Dermis microvascular lymphatic vessel endothelial cell (primary cell): Measurements from ENCODE around the gene ASB1. TPM values are rescaled to one million over a fixed set of nuclear protein-coding genes. Genes with fewer than 3 reads are reported as not detected.

Experiments used
- DNase-seq, 2 donors: peaks; one replicate each; pipeline versions ENCODE4 v3.0.0 to v3.0.0-alpha.2; 2010; ENCODE audit warnings: low read depth in 2 of 2
- total RNA-seq: library from RNA; depleted of rRNA; stranded (reverse); fragments of >200 nt; gene quantifications from 2 replicates; pipeline ENCODE4 v1.2.1, GENCODE V29; 2014

ASB1 gene, protein sequence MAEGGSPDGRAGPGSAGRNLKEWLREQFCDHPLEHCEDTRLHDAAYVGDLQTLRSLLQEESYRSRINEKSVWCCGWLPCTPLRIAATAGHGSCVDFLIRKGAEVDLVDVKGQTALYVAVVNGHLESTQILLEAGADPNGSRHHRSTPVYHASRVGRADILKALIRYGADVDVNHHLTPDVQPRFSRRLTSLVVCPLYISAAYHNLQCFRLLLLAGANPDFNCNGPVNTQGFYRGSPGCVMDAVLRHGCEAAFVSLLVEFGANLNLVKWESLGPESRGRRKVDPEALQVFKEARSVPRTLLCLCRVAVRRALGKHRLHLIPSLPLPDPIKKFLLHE
- 5.8 and 7.1 TPM in 2 replicates for total RNA-seq

DNA sequence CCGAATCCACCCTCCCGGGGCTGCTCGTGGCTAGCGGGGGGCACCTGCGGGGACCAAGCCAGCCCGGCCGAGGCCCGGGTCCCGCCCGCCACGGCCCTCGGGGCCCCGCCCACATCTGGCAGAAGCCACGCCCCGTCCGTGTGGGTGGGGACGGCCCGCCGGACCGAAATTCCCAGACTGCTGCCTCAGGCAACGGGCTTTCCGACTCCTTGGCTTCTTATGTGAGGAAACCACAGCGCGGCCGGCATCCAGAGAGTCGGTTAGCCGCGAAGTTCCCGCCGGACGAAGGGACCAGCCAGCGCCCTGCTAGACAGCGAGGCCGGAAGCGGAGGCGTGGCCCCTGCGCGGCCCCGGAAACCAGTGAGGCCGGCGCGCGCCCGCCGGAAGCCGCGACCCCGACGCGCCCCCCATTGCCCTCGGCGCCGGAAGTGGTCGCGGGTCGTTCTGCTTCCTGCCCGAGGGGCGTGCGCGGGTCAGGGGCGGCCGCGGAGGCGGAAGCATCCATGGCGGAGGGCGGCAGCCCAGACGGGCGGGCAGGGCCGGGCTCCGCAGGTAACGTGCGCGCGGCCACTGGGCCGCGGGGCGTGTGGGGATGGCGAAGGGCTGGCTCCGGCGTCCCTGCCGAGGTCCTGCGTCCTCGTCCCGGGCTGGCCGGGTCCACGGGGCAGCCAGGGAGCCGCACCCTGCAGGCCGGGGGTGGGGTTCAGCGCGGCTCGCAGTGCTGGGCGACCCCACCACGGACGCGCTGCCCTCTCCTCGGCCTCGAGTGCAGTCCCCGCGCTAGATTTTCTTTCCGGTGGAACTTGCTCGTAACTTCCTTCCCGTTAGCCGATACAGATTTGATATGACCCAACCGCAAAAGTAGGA, at the start of gene ASB1:
Gene ASB1 (plus strand): TSS at position 360 of the 867 bp plus-strand sequence. CDS start 144 bp downstream, at position 504.
- DNase-seq: peak; percentile 39 to 71

DNA sequence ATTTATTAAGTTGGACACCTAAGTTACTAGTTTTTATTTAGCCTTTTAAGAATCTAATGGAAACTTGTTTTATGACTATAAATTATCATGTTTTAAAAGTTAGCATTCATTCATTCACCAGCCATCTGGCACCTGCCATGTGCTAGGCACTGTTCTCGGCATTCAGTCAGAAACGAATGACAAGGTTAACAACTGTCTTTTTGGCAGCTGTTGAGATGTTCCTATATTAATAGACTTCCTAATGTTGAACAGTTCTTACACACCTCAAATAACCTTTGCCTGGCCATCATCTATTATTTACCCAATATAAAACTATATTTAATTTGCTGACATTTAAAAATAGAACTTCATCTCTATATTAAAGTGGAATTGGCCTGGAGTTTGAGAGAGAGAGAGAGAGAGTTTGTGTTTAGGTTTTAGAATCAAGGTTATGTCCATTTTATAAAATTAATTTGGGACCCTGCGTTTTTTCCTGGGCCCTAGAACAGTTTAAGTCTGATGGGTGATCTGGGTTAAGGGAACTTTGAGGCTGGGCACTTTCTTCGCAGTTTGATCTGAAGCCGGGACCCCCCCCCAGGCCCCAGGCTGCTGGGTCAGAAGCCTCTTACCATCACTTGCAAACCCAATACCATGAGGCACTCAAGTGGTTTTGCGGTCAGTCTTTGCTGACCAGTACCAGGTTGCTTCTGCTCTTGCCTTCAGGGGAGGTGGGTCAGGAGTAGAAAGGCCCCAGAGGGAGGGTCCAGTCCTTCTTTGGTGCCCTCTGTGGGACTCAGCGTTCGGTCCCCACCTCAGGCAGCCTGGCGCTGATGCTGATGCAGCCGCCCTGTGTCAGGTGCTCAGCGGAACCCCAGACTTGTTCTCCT, 48.3 kb upstream of the ASB1 start:
- no peak for DNase-seq

DNA sequence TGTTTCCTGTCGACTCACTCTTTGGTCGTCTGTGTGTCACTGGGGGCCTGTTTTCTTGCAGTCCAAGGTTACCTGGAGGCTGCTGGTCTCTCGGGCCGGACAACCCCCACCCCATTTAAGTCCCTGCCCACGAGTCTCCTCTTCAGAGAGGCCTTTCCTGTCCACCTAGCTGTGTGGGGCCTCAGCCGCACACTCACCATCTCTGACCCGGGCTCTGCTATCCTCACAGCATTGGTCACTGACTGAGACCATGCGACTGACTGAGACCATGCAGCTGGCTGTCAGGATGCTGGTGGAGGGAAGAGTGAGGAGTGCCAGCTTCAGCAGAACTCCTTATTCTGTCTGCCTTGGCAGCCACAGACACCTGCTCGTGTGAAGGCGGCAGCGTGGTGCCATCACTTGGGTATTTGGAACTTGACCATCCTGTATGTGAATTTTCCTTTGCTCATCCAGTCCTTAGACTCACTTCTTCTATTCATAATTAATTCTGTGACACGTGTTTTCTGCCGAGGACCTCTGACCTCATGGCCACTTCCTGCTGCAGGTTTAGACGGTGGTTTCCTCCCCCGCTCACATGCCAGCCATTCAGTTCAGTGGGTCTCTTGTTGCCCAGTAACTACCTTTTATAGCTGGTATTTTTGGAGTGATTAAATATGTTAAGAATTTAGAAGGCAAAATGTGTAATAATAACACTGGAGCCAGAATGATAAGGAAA, 47.5 kb upstream of the ASB1 start:
- peak; percentile 50 to 84 for DNase-seq

DNA sequence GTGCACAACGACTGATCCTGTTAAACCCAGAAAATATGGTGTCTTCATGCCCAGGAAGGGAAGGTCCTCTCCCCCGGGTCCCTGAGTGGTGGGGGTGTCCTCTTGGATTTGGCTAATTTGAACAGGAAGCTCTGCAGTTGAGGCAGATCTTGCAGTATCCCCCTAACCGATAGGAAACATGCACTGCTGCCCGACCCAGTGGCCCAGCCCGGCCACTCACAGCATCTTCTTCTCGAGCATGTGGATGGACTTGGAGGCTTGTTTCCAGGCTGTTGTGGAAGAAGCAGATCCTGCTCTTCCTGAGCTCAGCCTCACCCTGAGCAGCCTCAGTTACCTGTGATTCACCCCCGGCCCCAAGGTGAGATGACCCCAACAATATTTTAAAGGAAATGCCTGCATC, 46.4 kb upstream of the ASB1 start:
- DNase-seq: no peak

DNA sequence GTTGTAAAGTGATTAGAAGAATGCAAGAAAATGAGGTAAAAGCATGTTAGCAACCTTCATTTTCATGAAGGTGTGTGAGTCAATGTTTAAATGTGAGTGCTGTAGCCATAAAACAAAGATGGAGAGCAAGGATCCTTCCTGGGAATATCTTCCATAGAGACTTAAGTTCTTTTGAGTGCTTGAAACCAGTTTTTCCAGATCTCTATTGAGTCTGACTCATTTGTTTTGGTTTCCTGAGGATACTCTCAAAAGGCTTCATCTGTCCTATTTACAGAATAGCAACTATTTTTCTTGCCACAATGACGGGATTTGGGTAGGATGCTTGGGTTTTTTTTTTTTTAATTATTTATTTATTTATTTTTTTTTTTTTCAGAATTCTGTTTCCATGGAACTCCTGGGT, 45.9 kb upstream of the ASB1 start:
- peak in 1 of 2 donors; percentile 47 for DNase-seq

DNA sequence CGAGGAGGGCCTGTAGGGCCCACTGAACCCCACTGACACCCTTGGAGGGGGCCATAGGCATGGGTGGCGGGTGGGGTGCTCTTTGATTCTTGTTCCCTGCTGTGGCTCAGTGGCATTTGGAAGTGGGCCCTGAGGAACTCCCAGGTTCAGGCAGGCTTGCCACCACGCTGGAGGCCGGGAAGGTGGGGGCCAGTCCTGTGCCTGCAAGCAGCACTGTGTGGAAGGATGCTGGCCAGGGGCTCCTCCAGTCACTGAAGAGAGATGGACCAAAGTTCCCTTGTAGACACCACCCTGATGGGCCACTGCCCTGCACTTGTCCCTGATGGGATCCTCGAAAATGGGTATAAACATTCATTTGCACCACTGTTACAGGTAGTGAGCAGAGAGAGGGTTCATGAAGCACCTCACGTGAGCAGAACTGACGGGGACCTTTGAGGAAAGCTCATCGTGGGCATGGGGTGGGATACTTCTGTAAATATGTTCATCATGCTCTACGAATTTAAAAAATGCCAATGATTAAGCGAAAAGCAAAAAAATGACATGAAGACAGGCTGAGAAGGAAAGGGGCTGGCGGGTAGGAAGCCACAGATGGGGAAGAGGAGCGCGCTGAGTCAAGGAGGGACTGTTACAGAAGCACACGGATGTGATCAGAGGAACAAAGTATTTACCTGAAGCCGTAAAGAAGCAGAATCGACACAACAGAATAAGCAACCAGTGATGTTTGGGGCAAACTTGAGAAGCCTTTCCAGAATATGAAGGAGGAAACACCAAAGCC, 45.2 kb upstream of the ASB1 start:
- no peak for DNase-seq

DNA sequence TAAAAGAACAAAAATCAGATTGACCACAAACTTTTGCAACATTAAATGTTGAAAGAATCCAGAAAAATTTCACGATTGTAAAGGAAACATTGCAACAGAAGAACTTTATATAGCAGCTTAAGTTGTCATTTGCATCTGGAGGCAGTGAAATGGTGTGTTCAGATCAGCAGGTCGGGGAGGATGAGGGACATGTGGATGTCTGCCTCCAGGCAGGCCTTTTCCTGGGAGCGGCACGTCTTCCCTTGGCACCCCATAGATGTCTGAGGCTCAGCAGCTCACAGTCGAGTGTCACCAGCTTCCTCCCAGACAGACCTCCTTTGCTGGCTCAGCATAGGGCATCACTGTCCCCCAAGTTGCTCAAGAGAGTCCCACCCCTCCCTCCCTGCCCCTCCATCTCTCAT, 44.3 kb upstream of the ASB1 start:
- DNase-seq: no peak

DNA sequence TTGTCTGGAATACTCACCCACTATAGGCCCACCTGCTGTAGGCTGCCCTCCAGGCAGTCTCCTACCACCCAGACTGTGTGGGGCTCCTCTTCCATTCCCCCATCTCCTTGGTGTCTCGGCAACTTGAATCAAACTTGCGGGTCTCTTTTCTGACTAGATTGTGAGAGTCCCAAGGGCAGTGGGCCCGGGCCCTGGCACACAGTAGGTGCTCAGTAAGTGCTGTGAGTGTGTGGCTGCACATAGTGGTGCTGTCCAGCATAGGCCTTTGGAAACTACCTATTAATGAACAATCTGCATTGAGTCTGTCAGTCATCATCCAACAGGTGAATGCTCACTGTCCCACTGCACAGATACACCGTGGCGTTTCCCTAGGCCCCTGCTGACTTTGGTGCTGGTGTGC, 43.6 kb upstream of the ASB1 start:
- no peak for DNase-seq

DNA sequence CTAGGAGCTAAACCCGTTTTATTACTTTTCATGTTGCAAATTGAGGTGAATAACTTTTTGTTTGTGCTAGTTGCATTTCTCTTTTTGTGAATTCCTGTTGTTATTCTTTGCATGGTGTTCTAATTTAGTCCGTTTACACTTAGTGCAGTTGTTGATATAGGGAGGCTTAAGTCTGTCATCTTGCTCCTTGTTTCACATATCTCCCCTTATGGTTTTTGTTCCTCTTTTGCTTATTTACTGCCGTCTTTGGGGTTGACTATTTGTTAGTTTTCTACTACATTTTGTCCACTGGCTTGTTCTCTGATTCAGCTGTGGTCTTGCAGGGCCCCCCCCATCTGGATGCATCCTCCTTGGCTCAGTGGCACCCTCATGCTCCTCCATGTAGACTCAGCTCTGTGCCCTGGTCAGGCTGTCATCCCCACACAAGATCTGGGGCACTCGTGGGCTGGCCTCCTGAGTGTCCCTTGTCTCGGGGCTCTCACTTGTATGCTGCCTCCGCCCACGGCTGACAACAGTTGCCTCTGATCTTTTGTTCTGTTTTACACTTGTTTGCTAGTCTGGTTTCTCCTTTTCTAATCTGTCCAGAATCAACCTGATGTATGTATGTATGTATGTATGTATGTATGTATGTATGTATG, 42.9 kb upstream of the ASB1 start:
- DNase-seq: no peak

DNA sequence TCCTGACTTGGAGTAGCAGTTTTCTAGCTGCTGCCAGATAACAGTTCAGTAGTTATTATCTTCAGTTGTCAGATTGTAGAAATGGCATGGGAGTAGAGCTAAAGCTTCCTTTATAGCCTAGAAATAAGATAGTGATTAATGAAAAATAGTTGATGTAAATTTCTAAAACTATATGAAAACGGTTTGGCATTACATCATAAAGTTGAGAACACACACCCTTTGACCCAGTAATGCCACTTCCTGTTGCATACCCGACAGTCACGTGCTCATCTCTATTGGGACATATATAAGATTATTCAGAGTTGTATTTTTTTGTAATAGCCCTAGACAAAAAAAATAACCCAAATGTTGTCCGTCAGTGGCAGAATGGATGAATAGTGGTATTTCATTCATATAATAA, 39.4 kb upstream of the ASB1 start:
- no peak for DNase-seq

DNA sequence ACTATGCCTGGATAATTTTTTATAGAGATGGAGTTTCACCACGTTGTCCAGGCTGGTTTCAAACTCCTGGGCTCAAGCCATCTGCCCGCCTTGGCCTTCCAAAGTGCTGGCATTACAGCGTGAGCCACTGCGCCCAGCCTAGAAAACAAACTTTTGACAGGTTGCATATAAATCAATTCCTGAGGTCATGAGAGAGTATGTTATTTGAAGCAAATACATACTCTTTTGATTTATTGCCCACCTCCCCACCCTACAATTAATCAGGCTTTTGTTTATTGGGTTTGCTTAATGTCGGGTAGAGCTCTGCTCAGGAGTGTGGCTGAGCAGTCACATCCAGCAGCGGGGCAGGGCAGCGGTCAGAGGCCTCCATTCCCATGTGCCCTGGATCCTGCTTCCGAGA, 37.9 kb upstream of the ASB1 start:
- no peak for DNase-seq

DNA sequence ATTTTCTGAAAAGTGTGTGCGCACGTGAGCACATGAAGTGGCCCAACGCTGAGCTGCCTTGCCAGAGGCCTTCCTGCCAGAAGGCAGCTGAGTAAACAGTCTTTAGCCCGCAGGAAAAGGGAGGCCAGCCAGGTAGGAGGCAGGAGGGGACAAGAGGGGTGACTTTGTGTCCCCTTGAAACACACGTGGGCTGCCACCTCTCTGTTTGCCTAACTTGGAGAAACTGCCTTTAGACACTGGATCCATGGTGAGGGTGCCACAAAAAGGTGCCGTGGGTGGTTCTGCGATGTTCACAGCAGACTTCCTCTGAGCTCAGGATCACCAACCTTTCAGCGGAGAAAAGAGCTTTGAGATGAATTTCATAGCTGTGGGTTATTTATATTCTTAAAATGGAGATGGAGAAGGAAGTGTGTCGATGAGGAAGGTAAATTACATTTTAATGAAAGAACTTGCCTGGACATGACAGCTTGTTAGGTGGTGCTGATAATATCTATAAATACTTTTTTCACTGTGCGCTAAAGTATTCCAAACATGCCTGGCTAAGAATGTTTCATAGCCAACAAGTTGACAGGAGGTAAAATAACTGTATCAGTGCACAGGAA, 36.6 kb upstream of the ASB1 start:
- peak in 1 of 2 donors; percentile 76 for DNase-seq

DNA sequence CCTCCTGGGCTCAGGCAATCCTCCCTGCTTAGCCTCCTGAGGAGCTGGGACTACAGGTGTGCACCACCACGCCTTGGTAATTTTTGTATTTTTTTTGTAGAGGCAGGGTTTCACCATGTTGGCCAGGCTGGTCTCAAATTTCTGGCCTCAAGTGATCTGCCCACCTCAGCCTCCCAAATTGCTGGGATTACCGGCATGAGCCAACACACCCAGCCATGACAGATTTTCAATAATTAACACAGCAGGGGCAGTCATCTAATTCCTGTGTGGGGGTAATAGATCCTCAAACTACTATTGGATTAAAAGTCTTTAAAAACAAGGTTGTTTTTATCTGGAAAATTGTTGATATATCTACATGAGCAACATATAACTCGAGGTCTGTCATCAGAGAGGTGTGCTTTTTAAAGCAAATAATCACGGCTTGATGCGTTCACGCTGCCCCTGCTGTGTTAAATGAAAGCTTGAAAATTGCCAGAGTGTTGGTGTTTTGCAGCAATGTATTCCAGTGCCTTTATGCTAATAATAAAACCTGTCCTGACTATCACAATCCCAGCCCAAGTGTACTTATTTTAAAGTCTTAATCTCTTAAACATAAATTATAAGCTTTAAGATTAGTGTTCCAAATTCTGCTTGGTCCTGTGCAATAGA, 35.6 kb upstream of the ASB1 start:
- no peak for DNase-seq

DNA sequence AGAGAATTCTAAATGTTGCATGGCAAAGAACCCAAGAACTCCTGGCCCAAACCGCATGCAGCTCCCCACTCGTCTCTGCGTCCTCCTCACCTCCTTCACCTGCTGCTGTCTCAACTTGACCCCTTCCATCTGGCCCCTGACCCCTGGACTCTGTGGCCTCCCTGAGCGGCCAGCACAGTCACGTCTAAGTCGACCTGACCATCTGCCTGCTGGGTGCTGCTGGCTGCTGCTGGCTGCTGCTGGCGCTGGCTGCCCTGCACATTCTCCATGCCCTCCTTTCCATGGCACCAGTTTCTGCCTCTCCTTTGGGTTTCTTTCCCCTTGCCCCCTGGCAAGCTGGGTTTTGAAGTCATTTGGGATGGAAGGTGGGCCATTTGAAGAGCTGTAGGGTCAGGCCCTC, 30.1 kb upstream of the ASB1 start:
- no peak for DNase-seq

DNA sequence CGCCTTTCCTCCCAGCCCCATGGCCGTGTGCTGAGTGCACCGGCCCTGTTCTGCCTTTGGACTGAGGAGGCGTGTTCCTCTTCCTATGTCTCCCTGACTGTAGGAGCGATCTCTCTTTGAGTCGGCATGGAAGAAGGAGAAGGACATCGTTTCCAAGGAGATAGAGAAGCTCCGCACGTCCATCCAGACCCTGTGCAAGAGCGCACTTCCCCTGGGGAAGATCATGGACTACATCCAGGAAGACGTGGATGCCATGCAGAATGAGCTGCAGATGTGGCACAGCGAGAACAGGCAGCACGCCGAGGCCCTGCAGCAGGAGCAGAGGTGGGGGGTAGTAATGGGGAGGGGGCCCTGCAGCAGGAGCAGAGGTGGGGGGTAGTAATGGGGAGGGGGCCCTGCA, 29.4 kb upstream of the ASB1 start:
- no peak for DNase-seq

DNA sequence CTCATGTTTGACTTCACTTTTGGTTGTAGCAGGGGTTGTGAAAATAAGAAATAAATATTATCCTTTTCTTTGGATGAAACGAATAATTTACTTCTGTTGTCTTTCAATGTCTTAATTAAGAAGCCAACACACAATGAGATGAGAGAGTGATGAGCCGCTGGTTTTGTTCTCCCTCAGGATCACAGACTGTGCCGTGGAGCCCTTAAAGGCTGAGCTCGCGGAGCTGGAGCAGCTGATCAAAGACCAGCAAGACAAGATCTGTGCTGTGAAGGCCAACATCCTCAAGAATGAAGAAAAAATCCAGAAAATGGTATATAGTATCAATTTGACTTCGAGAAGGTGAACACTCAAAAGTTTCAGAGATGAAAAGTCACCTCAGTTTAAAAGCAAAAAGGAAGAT, 28.1 kb upstream of the ASB1 start:
- DNase-seq: no peak

DNA sequence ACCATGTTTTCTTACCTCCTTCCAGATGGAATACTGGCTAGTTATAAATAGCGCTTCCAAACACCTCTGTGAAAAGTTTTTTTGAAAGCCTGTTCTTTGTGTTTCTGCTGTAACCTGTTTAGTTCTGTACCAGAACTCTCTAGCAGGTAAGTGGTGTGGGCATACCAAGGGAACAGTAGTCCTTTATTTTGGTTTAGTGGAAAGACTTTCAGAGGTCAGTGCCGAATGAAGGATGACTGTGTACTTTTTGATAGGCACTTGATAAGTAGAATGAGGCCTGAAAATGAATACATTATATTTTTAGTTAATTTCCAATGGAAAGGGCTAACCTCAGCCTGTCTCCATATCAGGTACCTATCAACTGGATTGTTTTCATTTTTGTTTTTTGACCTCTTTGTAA, 27.6 kb upstream of the ASB1 start:
- no peak for DNase-seq

DNA sequence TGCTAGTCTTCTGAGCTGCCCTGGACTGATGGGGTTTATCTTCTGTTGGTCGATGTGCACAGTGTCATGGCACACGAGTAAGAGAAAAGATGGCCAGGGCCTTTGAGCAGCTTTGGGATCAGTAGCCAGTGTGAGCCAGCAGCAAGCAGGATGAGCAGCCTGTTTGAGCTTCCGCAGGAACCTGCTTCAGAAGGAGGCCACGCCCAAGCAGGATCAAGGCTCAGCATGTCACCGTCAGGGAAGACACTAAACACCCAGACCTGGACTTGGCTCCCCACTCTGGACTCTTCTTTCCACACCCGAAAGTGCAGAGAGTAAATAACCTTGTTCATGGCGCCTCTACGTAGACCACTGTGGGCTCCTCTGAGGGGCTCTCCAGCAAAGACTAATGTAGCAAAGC, 25.2 kb upstream of the ASB1 start:
- no peak for DNase-seq
